Measurements from ENCODE around the gene FBXW4. TPM values are rescaled to one million over a fixed set of nuclear protein-coding genes. Genes with fewer than 3 reads are reported as not detected.

The FBXW4 gene
- total RNA-seq, 1 experiment from 2014 or later, result 15.7 TPM

GRCh38 chr10:101565370-101565900, 129.5 kb downstream of the FBXW4 start:
- Mint-ChIP-seq H3K27ac (ENCODE audit: unreplicated experiment) (no peak overlapping the region), H3K4me1 (ENCODE audit: low read depth, unreplicated experiment) (no peaks in the 10 kb centered on the region), H3K27me3 (ENCODE audit: unreplicated experiment) (peaks cover 72% of the 10 kb centered on the region), H3K4me3 (ENCODE audit: low read depth, unreplicated experiment) (no peak overlapping the region), H3K9me3 (ENCODE audit: low read depth, unreplicated experiment) (no peaks in the 10 kb centered on the region), H3K36me3 (ENCODE audit: insufficient read depth, unreplicated experiment) (peaks cover 13% of the 10 kb centered on the region)
- no TSS peak for BruUV-seq (replicated peaks)
- intact Hi-C loops (cut with micrococcal nuclease; ENCODE audit: unreplicated experiment), result loop anchor here (5.0 kb wide), 1 partner anchor 268 kb away; no protein-coding TSS in a partner anchor
- CTCF ChIA-PET, result no interaction called here
- no peak for DNase-seq
- TF ChIP-seq CTCF (IDR thresholded peaks at IDR 0.05; ENCODE audit: unreplicated experiment), result no peak

GRCh38 chr10:101564490-101564991, 130.4 kb downstream of the FBXW4 start:
- Mint-ChIP-seq H3K27me3 (ENCODE audit: unreplicated experiment) (peaks cover 63% of the 10 kb centered on the region), H3K4me3 (ENCODE audit: low read depth, unreplicated experiment) (no peak overlapping the region), H3K4me1 (ENCODE audit: low read depth, unreplicated experiment) (no peaks in the 10 kb centered on the region), H3K9me3 (ENCODE audit: low read depth, unreplicated experiment) (no peaks in the 10 kb centered on the region), H3K36me3 (ENCODE audit: insufficient read depth, unreplicated experiment) (peaks cover 5% of the 10 kb centered on the region), H3K27ac (ENCODE audit: unreplicated experiment) (no peak overlapping the region)
- CTCF ChIA-PET, result interaction anchor here (0.6 kb wide), 2 partner anchors 32 to 504 kb away, joined by 3 read pairs; no protein-coding TSS in a partner anchor
- DNase-seq, result no peak
- BruUV-seq (replicated peaks), result no TSS peak
- intact Hi-C loops (cut with micrococcal nuclease; ENCODE audit: unreplicated experiment), result no loop called here
- no peak for TF ChIP-seq CTCF (IDR thresholded peaks at IDR 0.05; ENCODE audit: unreplicated experiment)

GRCh38 chr10:101563497-101564040, 131.4 kb downstream of the FBXW4 start:
- no TSS peak for BruUV-seq (replicated peaks)
- CTCF ChIA-PET, result interaction anchor here (0.6 kb wide), 2 partner anchors 33 to 503 kb away, joined by 3 read pairs; no protein-coding TSS in a partner anchor
- no peak for TF ChIP-seq CTCF (IDR thresholded peaks at IDR 0.05; ENCODE audit: unreplicated experiment)
- Mint-ChIP-seq H3K9me3 (ENCODE audit: low read depth, unreplicated experiment) (no peaks in the 10 kb centered on the region), H3K27ac (ENCODE audit: unreplicated experiment) (no peak overlapping the region), H3K36me3 (ENCODE audit: insufficient read depth, unreplicated experiment) (no peaks in the 10 kb centered on the region), H3K27me3 (ENCODE audit: unreplicated experiment) (peaks cover 54% of the 10 kb centered on the region), H3K4me1 (ENCODE audit: low read depth, unreplicated experiment) (no peaks in the 10 kb centered on the region), H3K4me3 (ENCODE audit: low read depth, unreplicated experiment) (no peak overlapping the region)
- DNase-seq, result no peak
- intact Hi-C loops (cut with micrococcal nuclease; ENCODE audit: unreplicated experiment), result no loop called here

- Mint-ChIP-seq H3K27ac (ENCODE audit: unreplicated experiment) (no peak overlapping the region), H3K9me3 (ENCODE audit: low read depth, unreplicated experiment) (no peaks in the 10 kb centered on the region), H3K4me3 (ENCODE audit: low read depth, unreplicated experiment) (no peak overlapping the region), H3K36me3 (ENCODE audit: insufficient read depth, unreplicated experiment) (no peaks in the 10 kb centered on the region), H3K27me3 (ENCODE audit: unreplicated experiment) (peaks cover 48% of the 10 kb centered on the region), H3K4me1 (ENCODE audit: low read depth, unreplicated experiment) (no peaks in the 10 kb centered on the region)
- DNase-seq, result no peak
- intact Hi-C loops (cut with micrococcal nuclease; ENCODE audit: unreplicated experiment), result no loop called here
- BruUV-seq (replicated peaks), result no TSS peak
- TF ChIP-seq CTCF (IDR thresholded peaks at IDR 0.05; ENCODE audit: unreplicated experiment), result no peak
- CTCF ChIA-PET, result no interaction called here
Measured at GRCh38 chr10:101563007-101563406, 132.0 kb downstream of the FBXW4 start.
